GM18508 (cell line): ENCODE measurements around the gene ITCH.

Experiments
- ATAC-seq: cut with Tn5 transposase; IDR thresholded peaks from one replicate; pipeline ENCODE4 v1.9.1; 2021; ENCODE audit warnings: moderate number of reproducible peaks; ENCODE audit not compliant: insufficient read depth, unreplicated experiment

The ITCH gene

DNA sequence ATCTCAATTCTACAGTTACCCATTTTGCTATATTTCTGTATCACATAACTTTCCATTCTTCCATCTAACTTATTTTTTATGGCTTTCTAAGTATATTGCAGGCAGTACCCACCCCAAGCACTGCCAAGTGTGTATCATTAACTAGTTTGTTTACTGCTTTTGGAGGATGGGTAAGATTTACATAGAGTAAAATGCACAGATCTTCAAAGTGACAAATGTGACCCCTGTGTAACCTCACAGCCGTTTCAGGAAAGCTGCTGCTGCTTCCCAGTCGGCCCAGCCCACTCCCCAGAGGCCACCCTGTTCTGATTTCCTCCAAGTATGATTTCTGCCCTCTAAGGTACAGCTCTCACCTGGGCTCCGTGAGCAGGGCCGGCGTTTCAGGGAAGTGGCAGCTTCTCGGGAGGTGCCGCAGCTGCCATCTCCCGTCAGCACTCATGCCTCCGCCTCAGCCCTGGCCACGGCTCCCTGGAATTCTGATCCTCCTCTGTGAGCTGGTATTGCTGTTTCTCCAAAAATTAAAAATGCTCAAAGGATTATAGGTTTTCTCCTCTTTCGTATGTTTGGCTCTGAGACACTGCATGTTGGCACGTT lies 180.5 kb downstream of the ITCH start:
- no peak for ATAC-seq

DNA sequence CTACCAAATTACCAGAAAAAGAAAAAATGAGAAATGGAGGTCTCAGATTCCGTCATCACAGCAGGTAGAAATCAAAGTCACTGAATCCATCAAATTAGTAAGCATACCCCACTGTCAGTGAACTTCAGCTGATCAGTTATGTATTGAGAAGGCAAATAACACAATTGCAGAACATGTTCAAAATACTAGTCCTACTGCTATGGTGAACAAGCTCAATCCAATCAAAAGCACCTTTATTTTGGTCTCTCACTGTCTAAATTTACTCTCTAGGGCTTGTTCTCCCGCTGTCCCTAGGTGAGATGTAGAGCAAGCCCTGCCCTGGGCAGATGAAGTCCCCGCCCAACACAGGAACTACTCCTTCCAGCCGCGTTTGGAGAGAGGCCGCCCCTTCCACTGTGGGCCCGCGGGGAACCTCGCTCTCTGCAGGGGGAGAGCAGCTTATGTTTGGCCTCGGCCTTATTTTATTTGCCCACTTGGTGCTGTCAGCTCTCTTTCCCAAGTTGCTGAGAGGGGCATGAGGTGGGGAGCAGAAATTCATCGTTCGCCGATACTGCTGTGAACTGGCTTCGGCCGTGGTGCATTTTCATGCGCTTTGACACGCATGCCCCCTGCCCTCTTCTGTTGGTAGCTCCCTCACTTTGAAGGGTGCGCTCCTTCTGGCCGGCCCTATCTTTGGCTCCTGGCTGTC lies 181.2 kb downstream of the ITCH start:
- ATAC-seq: no peak

DNA sequence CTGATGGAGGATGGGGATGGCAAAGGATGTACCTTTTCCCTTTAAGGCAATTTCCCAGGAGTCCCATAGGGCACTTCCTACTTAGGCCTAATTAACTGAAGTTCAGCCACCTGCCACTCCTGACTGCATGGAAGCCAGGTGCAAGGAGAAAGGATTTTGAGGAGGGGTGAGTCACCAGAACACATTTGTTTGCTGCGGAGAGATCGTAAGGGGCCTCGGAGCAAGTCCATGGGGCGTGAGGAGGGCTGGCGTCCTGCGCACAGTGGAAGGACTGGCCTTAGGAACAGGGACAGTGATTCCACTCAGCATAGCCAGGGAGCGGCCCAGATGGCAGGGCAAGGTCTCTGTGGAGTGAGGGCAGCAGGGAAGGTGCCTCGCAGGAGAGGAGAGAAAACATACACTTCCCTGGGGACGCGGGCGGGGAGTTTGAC lies 183.7 kb downstream of the ITCH start:
- ATAC-seq: no peak

DNA sequence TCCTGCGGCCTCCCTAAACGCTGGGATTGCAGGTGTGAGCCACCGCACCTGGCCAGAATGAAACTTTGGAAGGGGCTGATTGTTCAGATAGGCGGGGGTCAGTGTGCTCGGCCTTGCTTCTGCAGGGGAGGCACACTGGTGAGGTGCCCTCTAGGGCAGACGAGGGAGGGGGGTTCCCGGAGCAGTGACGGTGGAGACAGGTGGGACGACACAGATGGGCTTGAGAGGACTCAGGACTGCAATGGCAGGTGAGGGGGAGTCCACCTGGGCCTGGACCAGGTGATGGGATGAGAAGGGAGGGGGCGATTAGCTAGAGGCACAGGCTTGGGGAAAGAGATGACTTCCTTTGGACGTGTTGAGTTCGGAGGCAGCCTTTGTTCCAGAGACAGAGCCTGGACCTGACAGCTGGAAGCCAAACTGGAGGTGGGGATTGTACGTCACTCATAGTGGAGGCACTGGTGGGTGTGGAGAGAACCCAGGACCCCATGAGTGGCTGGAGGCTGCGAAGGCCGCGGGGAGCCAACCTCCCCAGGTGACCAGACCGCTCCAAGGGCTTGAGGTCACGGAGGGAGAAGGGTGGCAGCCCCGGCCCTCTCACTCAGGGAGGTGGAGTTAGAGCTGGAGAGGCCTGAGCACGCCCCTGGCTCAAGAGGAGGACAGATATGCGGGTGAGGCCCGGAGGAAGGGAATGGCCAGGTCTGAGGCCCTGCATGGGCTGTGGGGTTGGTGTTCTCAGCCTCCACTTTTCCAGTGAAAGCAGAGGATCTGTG lies 185.0 kb downstream of the ITCH start:
- ATAC-seq: no peak

DNA sequence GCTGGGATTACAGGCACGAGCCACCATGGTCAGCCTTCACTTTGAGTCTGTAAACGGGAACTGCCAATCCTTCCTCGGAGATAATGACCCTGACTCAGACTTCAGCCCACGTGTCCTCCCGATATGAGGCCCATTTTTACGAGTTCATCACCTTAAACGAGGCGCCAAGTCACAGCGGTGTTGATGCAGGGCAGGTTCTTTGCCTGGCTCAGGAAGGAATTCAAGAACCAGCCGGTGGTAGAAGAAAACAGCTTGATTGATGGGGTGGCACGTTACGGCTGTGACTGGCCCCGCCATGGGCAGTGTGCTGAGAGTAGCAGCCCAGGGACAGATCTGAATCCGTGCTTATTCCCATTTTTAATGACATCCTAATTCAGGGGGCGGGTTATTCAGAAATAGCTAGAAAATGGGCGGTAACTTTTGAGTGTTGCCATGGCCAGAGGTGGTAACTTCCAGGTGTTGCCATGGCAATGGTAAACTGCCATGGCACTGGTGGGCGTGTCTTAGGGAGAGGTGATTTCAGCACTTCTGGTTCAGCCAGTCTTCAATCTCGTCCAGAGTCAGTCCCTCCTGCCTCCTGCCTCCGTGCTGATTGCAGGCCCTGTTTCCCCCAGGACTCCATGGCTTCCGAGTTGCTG lies 186.3 kb downstream of the ITCH start:
- ATAC-seq: no peak

DNA sequence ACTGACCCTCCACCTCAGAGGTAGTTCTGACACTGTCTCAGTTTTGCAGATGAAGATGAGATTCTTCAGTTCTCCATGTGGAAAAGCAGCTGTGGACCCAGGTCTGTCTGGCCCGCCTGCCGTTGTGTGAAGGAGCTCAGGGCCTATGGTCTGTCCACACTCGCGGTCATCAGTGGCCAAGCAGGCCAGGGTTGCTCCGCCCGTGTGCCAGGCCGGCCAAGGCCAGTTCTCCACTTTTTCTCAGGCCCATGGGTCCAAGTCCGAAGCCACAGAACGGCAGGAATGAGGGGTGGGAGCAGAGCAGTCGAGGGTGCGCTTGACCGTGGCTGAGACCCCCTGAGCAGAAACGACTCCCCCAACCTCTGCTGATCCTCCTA lies 186.8 kb downstream of the ITCH start:
- no peak for ATAC-seq

DNA sequence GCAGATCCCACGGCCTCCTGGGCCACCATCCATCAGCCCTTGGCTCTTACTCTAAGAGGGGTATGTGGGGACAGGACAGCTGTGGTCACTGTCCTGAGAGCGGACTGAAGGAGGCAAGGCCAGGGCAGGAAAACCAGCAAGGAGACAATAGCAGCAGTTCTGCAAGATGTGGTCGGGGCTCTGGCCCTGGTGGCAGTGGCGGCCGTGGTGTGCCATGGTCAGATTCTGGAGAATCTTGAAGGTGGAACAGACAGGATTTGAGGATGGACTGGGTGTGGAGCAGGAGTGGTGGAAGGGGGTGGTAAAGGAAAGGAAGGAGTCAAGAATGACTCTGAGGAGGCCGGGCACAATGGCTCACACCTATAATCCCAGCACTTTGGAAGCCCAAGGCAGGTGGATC lies 189.5 kb downstream of the ITCH start:
- ATAC-seq: no peak

DNA sequence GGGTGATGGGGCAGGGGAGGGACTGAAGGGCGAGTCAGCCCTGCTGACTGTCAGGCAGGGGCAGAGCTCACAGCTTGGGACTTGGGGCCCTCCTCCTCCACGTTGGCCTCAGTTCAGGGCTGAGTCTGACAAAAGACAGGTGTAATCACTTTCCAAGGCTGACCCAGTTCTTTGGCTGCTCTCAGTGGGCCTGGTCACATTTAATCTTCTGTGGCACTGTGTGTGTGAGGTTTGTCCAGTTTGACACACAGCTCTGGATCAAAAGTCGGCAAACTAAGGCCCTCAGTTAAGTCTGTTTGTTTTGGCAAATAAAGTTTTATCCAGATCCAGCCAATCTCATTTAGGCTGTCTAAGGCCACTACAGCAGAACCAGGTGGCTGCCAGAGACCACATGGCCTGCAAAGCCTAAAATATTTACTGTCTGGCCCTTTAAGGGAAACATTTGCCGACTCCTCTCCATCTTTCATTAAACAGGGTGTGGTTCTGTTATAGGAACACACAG lies 190.3 kb downstream of the ITCH start:
- ATAC-seq: no peak

DNA sequence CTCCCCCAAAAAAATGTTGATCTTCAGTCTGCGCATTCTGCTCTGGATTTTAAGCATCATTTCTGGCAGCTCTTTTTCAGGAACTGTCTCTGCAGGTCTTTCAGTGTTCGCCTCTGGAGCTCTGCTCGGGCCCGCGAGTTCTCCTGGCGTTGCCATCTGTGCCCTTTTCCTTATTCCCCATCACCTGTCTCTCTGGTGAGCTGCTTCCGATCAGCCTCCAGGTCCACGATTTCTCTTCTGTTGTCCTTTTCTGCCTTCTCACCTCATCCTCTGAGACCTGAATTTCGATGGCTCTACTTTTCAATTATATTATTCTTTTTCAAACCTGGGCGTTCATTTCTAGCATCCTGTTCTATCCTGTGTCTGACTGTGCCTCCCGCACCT lies 194.9 kb downstream of the ITCH start:
- no peak for ATAC-seq

DNA sequence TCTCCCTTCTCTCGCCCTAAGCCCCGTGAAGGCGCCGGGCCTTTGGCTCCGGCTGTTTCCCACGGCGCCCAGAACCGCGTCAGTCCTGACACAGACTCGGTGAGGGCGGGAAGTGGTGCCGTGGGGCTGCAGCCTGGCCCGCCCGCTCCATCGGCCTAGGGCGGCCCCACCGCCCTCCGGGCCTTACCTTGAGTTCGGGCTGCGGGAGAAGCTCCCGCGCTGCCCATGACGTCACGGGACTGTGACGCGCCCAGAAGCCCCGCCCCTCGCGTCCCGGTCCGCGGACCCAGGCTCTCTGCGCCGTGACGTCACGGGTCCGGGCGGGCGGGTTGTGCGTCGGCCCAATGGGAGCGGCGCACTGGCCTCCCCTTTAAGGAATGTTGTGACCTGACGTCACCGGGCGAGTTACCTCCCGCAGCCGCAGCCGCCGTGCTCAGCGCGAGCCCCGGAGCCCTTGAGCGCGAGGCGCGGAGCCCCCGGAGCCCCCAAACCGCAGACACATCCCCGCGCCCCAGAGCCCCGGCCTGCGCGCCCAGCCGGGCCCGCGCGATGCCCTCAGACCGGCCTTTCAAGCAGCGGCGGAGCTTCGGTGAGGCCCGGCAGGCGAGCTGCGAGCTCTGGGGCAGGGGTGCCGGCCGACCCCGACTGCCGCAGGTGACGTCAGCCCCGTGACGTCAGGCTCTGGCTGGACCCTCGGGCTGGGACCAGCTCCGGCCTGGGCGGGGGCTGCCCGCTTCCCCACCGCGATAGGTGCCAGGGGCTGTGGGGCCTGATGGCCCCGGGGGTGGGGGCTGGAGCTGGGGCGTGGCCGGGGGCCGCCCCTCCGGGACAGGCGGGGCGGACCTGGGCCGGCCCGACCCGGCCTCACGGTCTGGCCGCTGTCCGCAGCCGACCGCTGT lies 195.5 kb downstream of the ITCH start, which contains the start of gene MAP1LC3A:
TSS of gene MAP1LC3A (plus strand) at position 399 of the 899 bp plus-strand sequence. CDS start at position 550, 151 bp downstream.
- ATAC-seq: no peak

DNA sequence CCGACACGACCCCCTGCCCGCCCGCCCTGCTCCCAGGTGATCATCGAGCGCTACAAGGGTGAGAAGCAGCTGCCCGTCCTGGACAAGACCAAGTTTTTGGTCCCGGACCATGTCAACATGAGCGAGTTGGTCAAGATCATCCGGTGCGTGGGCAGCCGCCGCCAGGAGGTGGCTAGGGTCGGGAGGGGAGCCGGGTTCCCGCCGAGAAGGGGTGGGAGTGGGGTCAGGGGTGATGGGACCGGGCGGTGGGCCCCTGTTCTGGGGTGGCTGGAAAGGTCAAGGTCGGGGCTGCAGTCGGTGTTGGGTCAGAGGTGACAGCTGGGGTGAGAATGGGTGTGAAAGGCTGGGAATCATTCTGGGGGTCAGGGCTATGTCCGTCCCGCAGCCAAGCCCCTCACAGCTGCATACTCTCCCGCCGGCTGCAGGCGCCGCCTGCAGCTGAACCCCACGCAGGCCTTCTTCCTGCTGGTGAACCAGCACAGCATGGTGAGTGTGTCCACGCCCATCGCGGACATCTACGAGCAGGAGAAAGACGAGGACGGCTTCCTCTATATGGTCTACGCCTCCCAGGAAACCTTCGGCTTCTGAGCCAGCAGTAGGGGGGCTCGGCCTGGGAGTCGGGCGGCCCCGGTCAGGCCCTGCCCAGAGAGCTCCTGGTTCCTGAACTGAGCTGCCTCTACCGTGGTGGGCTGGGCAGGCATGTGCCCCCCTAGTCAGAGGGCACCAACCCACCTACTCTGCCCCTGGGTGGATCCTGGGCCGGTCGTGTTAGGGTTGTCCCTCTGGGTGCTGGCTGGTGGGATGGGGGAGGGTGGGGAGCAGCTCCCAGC lies 196.5 kb downstream of the ITCH start:
- no peak for ATAC-seq

DNA sequence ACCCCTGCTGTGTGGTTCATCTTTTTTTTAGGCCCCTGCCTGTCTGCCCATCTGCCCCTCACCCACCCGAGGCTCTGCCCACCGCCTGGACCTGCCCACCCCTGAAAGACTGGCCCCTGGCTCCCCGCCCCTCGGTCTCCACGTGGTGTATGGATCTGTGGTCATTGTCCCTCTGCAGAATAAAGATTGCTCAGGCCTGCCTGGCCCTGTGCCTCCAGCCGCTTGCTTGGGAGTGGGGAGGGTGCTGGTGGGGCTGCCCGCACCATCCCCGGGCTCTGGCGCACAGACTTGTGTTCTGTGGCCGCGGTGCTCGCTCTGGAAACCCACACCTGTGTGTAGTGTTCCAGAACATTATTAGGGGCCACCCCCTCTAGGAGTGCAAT lies 197.1 kb downstream of the ITCH start:
- ATAC-seq: no peak

DNA sequence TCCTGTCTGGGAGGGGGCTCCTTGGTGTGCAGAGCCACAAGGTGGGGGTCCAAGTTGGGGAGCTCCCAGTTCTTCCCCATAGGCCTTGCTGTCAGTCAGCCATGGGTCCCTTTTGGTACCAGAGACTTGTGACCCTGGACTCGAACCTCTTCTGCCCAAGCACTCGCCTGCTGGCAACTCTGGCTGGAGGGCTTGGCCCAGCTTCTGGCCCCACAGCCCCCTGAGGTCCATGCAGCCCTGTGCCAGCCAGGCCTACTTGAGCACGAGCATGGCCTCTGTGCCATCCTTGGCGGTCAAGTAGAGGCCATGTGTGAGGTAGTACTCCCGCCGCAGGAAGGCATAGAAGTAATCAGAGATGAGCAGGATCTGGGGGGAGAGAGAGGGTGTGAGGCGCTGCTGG lies 197.5 kb downstream of the ITCH start:
- ATAC-seq: no peak
